Activated T-helper 1 cell treated with Interleukin-2 at 50 U/mL for 16 hours (primary cell): Measurements from ENCODE around the gene GORAB.

ENCODE experiments used
- DNase-seq: peaks from one replicate; pipeline ENCODE4 v3.0.0-alpha.2; 2020; ENCODE audit warnings: low read depth

The GORAB gene

GRCh38 chr1:170531758-170532657 lies at the start of gene GORAB:
Gene GORAB, plus strand, starts transcription at chr1:170532166. Its CDS starts 58 bp downstream, at chr1:170532224.
- peak; percentile 70 for DNase-seq

DNA sequence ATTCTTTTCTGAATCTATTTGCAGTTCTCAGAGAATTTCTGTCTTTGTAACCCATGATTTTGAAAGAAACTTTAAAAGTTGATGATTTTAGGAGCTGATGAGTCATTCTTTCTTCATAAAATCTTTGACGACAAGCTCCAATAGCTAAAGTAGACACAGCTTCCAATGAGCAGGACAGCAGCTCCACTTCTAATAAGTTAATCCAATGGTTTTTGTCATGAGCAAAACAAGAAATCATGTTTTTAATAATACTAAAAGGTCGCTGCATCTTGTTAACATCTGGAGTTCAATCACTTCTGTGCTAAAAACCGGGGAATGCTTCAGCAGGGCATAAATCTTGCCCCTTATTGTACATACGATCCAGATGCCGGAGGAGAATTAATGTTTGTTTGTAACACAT lies 48.9 kb upstream of the GORAB start:
- no peak for DNase-seq

DNA sequence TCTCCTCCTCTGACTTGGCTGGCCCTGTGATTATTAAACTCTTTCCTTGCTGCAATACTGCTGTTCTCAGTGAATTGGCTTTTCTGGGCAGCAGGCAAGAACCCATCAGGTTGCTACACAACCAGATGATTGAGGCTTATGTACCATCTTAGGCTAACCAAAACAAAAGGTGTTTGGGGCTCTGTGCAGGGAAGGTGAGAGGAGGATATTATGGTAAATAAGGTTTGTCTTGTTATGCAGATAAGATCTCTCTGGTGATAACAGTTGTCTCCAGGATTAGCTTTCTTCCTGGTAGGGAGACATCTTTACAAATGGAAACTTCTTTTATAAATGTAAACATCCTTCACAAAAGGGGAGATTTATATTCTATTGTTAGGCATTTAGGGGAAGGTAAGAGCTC lies 44.5 kb upstream of the GORAB start:
- no peak for DNase-seq

GRCh38 chr1:170491291-170491690 lies 40.7 kb upstream of the GORAB start:
- no peak for DNase-seq

GRCh38 chr1:170494369-170494768 lies 37.6 kb upstream of the GORAB start:
- DNase-seq = no peak

GRCh38 chr1:170495006-170495405 lies 37.0 kb upstream of the GORAB start:
- no peak for DNase-seq

GRCh38 chr1:170498876-170499275 lies 33.1 kb upstream of the GORAB start:
- DNase-seq = no peak

GRCh38 chr1:170503665-170504064 lies 28.3 kb upstream of the GORAB start:
- no peak for DNase-seq

GRCh38 chr1:170510163-170510562 lies 21.8 kb upstream of the GORAB start:
- DNase-seq = no peak

- DNase-seq = no peak
Measured at GRCh38 chr1:170511038-170511437, 20.9 kb upstream of the GORAB start.

- DNase-seq = no peak
Measured at GRCh38 chr1:170513138-170513537, 18.8 kb upstream of the GORAB start.

DNA sequence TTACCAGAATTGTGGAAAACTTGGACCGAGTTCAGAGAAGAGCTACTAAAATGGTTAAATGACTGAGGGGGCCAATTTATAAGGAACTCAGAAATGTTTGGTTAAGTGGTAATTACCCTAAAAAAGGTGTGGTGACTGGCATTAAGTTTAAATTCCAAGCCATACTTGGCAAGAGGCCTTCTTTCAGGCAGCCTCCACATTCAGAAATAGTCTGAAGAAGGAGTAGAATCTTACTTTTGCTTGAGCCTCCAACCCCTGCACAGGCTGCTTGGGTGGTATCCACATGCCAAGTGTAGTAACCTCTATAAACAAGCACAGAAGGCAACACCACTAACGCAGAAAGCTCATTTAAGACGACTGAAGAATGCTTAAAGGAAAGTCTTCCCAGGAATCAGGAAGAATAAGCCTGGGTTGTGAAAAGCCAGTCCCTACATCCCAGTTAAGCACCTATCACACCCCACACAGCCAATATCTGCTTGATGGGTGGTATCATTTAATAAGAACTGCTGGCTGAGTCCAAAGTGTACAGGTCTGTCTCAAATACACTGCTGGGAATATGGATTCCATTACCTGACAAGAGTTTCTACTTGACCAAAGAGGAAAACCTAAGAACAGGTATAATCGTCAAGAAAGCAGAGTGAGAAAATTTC lies 13.7 kb upstream of the GORAB start:
- no peak for DNase-seq

DNA sequence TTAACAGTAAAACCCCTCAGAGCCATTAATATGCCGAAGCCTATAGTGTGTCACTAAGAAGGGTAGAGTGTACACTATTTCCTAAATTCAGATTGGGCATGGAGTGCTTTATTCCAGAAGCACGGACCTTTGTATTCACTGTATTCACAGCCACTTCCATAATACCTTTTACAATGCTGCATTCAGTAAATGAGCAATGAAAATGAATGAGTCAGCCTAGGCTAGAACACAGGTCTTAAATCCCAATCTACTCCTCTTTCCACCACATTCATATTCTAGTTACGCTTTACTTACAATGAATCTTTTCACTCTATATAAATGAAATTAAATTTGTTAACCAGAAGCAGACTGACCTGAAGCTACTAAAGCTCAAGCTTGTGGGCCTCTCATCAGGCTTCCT lies 13.0 kb upstream of the GORAB start:
- DNase-seq = no peak

- no peak for DNase-seq
Measured at GRCh38 chr1:170520601-170521000, 11.4 kb upstream of the GORAB start.

DNA sequence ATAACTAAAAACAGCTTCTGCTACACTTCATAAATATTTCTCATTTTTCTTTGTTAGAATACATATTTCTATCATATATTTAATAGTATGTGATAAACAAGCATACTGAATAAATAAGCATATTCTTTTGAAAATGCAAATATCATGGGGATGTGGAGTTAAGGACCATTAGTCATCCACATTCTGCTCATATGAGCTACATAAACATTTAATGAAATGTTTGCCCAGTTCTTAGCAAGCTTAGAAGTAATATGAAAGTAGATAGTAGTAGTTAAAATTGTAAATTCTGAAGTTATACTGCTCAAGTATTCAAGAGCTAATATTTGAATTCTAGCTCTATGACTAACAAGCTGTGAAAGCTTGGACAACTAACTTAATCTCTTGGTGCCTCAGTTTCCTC lies 10.1 kb upstream of the GORAB start:
- no peak for DNase-seq

DNA sequence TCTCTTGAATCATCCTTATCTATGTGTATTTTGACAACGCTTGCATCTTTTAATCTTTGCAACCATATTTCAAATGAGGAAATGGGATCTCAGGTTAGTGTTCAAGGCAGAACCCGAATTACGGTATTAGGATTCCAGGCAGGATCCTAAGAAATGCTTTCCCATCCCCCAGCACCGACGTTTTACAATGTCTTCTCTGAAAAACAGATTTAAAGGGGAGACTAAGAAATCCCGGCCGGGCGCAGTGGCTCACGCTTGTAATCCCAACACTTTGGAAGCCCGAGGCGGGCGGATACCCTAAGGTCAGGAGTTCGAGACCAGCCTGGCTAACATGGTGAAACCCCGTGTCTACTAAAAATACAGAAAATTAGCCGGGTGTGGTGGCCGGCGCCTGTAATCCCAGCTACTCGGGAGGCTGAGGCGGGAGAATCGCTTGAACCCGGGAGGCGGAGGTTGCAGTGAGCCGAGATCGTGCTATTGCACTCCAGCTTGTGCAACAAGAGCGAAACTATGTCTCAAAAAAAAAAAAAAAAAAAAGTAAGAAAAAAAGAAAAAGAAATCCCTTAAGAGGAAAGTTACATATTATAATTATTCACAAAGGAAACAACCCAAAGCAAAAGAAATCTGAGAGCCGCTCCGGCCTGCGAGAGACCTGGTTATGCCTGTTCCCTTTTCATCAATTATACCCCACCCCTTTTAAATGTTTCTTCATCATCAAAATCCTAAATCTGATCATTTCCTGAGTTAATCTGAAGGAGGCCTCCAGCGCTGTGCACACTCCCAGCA lies 801 bp upstream of the GORAB start:
- no peak for DNase-seq

DNA sequence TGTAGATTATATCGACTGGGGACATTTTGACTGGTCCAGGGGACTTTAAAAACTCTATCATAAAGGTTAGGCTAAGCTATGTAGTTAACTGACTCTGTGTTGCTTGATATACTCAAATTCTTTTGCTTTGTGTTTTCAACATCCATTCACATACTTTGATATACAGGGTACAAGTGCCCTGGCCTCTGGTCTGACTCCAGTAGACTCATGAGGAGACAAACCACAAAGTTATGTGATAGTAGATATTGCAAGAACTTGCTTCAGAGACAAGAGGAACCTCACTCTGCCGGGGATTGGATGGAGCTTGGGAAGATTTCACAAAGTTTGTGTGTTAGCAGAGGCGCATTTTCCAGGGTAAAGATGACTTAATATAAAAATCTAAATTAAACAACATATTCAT lies 1.3 kb downstream of the GORAB start:
- no peak for DNase-seq

DNA sequence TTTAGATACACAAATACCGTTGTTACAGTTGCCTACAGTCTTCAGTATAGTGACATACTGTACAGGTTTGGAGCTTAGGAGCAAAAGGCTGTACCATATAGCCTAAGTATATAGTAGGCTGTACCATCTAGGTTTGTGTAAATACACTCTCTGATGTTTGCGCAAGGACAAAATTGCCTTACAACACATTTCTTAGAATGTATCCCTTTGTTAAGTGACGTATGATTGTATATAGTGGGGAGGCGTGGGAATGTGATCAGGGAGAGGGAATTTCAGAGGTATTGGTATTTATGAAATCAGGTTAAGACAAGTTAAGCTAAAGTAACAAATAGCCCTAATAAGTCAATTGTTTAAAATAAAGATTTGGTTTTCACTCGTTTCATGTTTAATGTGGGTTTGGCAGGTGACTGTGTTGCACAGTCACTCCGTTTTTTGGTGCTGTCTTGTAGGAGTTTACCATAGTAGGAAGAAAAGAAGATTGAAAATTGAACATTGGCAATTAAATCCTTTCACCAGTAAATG lies 2.7 kb downstream of the GORAB start:
- no peak for DNase-seq

GRCh38 chr1:170535418-170535817 lies 3.5 kb downstream of the GORAB start:
- no peak for DNase-seq

DNA sequence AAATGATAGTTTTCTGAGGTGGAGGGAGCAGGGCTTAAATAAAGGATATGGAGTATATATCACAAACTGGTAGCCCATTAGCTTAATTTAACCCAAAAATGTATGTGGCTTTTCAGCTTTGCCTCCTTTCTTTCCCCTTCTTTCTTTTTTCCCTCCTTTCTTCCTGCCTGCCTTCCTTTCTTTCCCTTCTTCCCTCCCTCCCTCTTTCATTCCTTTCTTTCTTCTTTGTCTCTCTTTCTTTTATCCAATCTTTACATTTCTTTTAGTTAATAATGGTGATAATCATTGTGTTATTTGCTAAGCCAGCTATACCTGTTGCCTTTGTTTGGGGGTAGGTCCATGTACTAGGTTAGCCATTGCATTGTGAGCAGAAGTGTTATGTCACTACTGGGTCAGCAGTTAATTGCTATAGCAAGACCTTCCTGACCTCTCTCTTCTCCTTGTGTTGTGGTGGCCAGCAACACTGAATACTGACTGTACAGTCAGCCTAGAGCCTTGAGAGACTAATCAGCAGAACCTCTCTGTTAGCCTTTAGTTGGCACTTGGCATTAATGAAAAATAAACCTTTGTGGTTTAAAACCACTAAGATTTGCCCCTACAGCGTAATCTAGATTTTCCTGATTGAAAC lies 5.1 kb downstream of the GORAB start:
- DNase-seq = no peak

GRCh38 chr1:170537798-170538503 lies 6.0 kb downstream of the GORAB start:
- no peak for DNase-seq
